NT2/D1 (cell line): ENCODE measurements around the gene B3GAT2.

Source experiments
- SUZ12 ChIP-seq: IDR thresholded peaks from 2 replicates; pipeline ENCODE4 v1.6.1; 2011; ENCODE audit not compliant: insufficient read length, insufficient read depth; ENCODE audit errors: extremely low read depth
- YY1 ChIP-seq: IDR thresholded peaks from 2 replicates; pipeline ENCODE4 v1.6.1; 2011; ENCODE audit not compliant: insufficient read length, insufficient read depth
- ZNF274 ChIP-seq: IDR thresholded peaks from 2 replicates; pipeline ENCODE4 v1.6.1; 2011; ENCODE audit warnings: mild to moderate bottlenecking, low read depth, low read length

- TF ChIP-seq SUZ12 (no peak), ZNF274 (no peak), YY1 (no peak)
Observed at GRCh38 chr6:70834520-70834919, 122.3 kb downstream of the B3GAT2 start.
